Measurements from ENCODE around the gene KCNA3.

Gene KCNA3

DNA sequence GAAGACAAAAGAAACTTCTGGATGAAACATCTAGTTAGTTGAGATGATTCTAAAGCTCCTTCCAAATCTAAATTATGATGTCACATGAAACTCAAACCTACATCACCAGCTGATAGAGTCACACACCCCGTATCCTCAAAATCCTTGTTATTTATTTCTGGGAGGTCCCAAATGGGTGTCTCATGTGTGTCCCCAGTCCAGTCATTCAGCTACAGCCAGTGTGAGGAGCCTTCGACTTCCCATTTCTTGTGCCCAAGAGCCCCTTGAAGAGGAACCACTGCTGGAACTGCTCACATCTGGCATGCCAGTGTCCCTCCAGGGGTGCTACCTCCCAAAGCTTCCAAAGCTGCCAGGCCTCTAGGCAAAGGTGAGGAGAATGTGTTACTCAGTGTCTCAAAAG lies 32.5 kb upstream of the KCNA3 start (continued):
- TF ChIP-seq, protein P1, sequence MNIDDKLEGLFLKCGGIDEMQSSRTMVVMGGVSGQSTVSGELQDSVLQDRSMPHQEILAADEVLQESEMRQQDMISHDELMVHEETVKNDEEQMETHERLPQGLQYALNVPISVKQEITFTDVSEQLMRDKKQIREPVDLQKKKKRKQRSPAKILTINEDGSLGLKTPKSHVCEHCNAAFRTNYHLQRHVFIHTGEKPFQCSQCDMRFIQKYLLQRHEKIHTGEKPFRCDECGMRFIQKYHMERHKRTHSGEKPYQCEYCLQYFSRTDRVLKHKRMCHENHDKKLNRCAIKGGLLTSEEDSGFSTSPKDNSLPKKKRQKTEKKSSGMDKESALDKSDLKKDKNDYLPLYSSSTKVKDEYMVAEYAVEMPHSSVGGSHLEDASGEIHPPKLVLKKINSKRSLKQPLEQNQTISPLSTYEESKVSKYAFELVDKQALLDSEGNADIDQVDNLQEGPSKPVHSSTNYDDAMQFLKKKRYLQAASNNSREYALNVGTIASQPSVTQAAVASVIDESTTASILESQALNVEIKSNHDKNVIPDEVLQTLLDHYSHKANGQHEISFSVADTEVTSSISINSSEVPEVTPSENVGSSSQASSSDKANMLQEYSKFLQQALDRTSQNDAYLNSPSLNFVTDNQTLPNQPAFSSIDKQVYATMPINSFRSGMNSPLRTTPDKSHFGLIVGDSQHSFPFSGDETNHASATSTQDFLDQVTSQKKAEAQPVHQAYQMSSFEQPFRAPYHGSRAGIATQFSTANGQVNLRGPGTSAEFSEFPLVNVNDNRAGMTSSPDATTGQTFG (tag by site-specific recombination; IDR thresholded peaks at IDR 0.05; ENCODE audit: borderline replicate concordance) = no peak
- TF ChIP-seq ZNF37A (tag by site-specific recombination; IDR thresholded peaks at IDR 0.05) = no peak
- TF ChIP-seq ZNF792 (tag by site-specific recombination; IDR thresholded peaks at IDR 0.05) = no peak
- no peak for TF ChIP-seq ZNF184 (tag by site-specific recombination; IDR thresholded peaks at IDR 0.05)
- TF ChIP-seq, protein P2, sequence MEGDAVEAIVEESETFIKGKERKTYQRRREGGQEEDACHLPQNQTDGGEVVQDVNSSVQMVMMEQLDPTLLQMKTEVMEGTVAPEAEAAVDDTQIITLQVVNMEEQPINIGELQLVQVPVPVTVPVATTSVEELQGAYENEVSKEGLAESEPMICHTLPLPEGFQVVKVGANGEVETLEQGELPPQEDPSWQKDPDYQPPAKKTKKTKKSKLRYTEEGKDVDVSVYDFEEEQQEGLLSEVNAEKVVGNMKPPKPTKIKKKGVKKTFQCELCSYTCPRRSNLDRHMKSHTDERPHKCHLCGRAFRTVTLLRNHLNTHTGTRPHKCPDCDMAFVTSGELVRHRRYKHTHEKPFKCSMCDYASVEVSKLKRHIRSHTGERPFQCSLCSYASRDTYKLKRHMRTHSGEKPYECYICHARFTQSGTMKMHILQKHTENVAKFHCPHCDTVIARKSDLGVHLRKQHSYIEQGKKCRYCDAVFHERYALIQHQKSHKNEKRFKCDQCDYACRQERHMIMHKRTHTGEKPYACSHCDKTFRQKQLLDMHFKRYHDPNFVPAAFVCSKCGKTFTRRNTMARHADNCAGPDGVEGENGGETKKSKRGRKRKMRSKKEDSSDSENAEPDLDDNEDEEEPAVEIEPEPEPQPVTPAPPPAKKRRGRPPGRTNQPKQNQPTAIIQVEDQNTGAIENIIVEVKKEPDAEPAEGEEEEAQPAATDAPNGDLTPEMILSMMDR (tag by site-specific recombination; IDR thresholded peaks at IDR 0.05) = no peak

DNA sequence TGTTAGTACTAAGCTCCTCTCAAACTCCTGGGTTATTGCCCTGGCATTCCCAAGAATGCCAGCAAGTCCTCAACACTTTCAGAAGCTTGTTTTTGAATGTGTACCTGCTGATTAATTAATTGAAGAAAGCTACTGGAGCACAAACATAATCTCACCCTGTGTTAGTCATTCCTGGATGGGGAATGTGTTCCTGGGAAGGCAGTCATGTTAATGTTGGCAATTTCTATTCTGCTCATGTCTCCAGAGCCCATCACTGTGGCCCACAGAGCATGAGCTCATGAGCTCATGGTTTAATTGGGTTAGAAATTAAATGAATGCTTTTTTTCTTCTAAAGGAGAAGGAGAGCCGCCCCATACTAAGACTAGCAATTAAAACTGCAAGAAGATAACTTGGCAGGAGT lies 31.9 kb upstream of the KCNA3 start:
- no peaks in the 10 kb centered on the region for H3K4me1 ChIP-seq (ENCODE audit: control insufficient read depth, insufficient read depth, low read length)
- ChIA-PET POLR2A (no interaction called here), CTCF (interaction anchor here (0.6 to 0.9 kb wide), 6 partner anchors 8 to 449 kb away, joined by 3 to 6 read pairs (median 4); no protein-coding TSS in a partner anchor)
- no peaks in the 10 kb centered on the region for H3K9me3 ChIP-seq (ENCODE audit: control insufficient read depth, insufficient read depth, low read depth, low read length)
- TF ChIP-seq ZNF843 (tag by site-specific recombination; IDR thresholded peaks at IDR 0.05) = no peak
- TF ChIP-seq ZNF302 (tag by site-specific recombination; IDR thresholded peaks at IDR 0.05; ENCODE audit: low read depth) = no peak
- TF ChIP-seq ZNF777 (tag by site-specific recombination; IDR thresholded peaks at IDR 0.05; ENCODE audit: borderline replicate concordance) = no peak
- TF ChIP-seq ZNF146 (tag by site-specific recombination; IDR thresholded peaks at IDR 0.05) = no peak
- TF ChIP-seq, protein P3, sequence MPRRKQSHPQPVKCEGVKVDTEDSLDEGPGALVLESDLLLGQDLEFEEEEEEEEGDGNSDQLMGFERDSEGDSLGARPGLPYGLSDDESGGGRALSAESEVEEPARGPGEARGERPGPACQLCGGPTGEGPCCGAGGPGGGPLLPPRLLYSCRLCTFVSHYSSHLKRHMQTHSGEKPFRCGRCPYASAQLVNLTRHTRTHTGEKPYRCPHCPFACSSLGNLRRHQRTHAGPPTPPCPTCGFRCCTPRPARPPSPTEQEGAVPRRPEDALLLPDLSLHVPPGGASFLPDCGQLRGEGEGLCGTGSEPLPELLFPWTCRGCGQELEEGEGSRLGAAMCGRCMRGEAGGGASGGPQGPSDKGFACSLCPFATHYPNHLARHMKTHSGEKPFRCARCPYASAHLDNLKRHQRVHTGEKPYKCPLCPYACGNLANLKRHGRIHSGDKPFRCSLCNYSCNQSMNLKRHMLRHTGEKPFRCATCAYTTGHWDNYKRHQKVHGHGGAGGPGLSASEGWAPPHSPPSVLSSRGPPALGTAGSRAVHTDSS (tag by site-specific recombination; IDR thresholded peaks at IDR 0.05) = no peak
- H3K4me3 ChIP-seq (ENCODE audit: low read depth, low read length) = no peak overlapping the region
- H3K27ac ChIP-seq (ENCODE audit: extremely low read depth, low read depth, low read length) = no peak overlapping the region
- no peaks in the 10 kb centered on the region for H3K36me3 ChIP-seq (ENCODE audit: control insufficient read depth in 2 of 2, insufficient read depth in 1 of 2, low read length in 2 of 2)

DNA sequence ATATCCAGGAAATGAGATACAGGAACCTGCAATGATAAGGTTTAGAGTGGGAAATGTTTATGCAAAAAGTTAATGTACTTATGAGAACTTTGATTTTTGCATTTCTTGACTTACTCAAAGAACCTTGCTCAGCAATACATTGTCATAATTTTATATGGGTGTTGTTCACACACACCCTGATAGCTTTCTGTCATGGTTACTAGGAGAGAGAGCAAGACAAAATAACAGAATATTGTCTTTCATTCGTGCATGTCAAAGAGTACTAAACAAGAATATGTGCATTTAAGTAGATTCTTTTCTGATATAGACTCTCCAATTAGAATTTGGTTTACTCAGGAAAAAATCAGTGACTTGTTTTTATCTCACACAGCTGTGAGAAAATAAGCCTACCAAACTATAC lies 27.5 kb upstream of the KCNA3 start:
- Histone ChIP-seq H3K4me1 (ENCODE audit: control insufficient read depth, insufficient read depth, low read length) (no peaks in the 10 kb centered on the region), H3K9me3 (ENCODE audit: control insufficient read depth, insufficient read depth, low read depth, low read length) (no peaks in the 10 kb centered on the region), H3K4me3 (ENCODE audit: low read depth, low read length) (no peak overlapping the region), H3K36me3 (ENCODE audit: control insufficient read depth in 2 of 2, insufficient read depth in 1 of 2, low read length in 2 of 2) (no peaks in the 10 kb centered on the region), H3K27ac (ENCODE audit: extremely low read depth, low read depth, low read length) (no peak overlapping the region)
- CTCF ChIA-PET = no interaction called here
- POLR2A ChIA-PET = no interaction called here
- TF ChIP-seq, protein P3 (tag by site-specific recombination; IDR thresholded peaks at IDR 0.05) = no peak
- TF ChIP-seq, protein P4, sequence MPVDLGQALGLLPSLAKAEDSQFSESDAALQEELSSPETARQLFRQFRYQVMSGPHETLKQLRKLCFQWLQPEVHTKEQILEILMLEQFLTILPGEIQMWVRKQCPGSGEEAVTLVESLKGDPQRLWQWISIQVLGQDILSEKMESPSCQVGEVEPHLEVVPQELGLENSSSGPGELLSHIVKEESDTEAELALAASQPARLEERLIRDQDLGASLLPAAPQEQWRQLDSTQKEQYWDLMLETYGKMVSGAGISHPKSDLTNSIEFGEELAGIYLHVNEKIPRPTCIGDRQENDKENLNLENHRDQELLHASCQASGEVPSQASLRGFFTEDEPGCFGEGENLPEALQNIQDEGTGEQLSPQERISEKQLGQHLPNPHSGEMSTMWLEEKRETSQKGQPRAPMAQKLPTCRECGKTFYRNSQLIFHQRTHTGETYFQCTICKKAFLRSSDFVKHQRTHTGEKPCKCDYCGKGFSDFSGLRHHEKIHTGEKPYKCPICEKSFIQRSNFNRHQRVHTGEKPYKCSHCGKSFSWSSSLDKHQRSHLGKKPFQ (tag by site-specific recombination; IDR thresholded peaks at IDR 0.05) = no peak
- TF ChIP-seq, protein P5, sequence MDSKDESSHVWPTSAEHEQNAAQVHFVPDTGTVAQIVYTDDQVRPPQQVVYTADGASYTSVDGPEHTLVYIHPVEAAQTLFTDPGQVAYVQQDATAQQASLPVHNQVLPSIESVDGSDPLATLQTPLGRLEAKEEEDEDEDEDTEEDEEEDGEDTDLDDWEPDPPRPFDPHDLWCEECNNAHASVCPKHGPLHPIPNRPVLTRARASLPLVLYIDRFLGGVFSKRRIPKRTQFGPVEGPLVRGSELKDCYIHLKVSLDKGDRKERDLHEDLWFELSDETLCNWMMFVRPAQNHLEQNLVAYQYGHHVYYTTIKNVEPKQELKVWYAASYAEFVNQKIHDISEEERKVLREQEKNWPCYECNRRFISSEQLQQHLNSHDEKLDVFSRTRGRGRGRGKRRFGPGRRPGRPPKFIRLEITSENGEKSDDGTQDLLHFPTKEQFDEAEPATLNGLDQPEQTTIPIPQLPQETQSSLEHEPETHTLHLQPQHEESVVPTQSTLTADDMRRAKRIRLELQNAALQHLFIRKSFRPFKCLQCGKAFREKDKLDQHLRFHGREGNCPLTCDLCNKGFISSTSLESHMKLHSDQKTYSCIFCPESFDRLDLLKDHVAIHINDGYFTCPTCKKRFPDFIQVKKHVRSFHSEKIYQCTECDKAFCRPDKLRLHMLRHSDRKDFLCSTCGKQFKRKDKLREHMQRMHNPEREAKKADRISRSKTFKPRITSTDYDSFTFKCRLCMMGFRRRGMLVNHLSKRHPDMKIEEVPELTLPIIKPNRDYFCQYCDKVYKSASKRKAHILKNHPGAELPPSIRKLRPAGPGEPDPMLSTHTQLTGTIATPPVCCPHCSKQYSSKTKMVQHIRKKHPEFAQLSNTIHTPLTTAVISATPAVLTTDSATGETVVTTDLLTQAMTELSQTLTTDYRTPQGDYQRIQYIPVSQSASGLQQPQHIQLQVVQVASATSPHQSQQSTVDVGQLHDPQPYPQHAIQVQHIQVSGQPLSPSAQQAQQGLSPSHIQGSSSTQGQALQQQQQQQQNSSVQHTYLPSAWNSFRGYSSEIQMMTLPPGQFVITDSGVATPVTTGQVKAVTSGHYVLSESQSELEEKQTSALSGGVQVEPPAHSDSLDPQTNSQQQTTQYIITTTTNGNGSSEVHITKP (tag by site-specific recombination; IDR thresholded peaks at IDR 0.05) = no peak
- TF ChIP-seq ZIC2 (tag by site-specific recombination; IDR thresholded peaks at IDR 0.05) = no peak
- TF ChIP-seq ZNF830 (tag by site-specific recombination; IDR thresholded peaks at IDR 0.05; ENCODE audit: low read depth) = no peak
- TF ChIP-seq ZNF157 (tag by site-specific recombination; IDR thresholded peaks at IDR 0.05) = no peak
- no peak for TF ChIP-seq ZNF112 (tag by site-specific recombination; IDR thresholded peaks at IDR 0.05)
- TF ChIP-seq ZNF184 (tag by site-specific recombination; IDR thresholded peaks at IDR 0.05) = no peak
- TF ChIP-seq ZNF768 (tag by site-specific recombination; IDR thresholded peaks at IDR 0.05) = no peak
- TF ChIP-seq, protein P6, sequence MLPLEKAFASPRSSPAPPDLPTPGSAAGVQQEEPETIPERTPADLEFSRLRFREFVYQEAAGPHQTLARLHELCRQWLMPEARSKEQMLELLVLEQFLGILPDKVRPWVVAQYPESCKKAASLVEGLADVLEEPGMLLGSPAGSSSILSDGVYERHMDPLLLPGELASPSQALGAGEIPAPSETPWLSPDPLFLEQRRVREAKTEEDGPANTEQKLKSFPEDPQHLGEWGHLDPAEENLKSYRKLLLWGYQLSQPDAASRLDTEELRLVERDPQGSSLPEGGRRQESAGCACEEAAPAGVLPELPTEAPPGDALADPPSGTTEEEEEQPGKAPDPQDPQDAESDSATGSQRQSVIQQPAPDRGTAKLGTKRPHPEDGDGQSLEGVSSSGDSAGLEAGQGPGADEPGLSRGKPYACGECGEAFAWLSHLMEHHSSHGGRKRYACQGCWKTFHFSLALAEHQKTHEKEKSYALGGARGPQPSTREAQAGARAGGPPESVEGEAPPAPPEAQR (tag by site-specific recombination; IDR thresholded peaks at IDR 0.05) = no peak
